ENCODE data around the gene LRRC37B. TPM values are rescaled to one million over a fixed set of nuclear protein-coding genes. Genes with fewer than 3 reads are reported as not detected.
A peak's percentile ranks its signal among the peaks of the same experiment; 100 is the strongest.
"Not testable (repeated sequence)": the region's sequence is repeated elsewhere in the genome, so short reads cannot be mapped to it uniquely, and the experiment has no call there.

LRRC37B gene
- polyA plus RNA-seq, 2 donors = 6.1 to 14.2 TPM

DNA sequence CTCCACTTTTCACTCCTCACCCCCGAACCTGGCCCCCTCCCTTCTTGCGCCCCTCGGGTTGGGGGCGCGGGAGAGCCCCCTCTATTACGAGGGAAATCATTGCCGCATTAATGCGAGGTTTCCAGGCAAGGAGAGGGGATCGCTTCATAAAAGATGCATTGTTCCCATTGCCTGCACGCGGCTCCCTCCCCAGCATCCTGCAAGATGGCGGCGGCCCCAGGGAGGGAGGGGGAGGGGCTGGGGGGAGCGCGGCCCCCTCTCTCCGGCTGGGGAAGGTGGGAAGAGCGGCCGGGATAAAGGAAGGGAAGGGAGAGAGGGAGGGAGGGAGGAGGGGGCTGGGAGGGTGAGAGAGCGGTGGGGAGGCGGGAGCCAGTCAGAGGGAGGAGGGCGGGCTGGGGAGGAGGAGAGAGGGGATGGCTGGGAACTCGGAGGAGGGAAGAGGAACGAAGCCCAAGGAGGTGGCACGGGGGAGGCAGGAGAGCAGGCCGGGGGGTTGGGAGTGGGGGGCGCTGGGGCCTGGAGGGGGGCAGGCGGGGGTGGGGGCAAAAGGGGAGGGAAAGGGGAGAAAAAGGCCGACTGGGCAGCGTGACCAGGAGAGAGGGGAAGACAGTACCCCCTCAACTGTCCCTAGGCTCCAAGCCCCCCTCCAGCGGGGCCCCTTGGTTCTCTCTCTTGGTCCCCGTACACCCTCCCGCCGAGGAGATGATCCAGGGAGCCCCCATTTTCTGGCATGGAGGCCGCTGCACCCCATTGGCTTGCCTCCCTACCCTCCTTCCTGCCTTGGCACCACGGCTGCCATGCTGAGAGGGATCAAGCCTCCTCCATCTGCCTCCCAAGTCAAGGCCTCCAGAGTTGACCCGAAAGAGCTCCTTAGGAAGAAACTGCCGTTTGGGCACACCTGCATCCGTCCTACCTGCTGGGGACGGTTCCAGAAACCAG lies 77.1 kb downstream of the LRRC37B start:
- peak overlapping the region; percentile 34 to 43 for H3K4me3 ChIP-seq (ENCODE audit: low read depth in 1 of 2, low read length in 2 of 2)
- 0% methylated on average over 5 to 15 of the region's 39 CpGs for WGBS, 2 donors
- not testable (repeated sequence) for H3K4me1 ChIP-seq (ENCODE audit: control insufficient read depth in 2 of 2, insufficient read depth in 2 of 2, low read length in 1 of 2); H3K36me3 ChIP-seq (ENCODE audit: control insufficient read depth in 2 of 2, insufficient read depth in 2 of 2, low read length in 1 of 2); H3K9me3 ChIP-seq (ENCODE audit: control insufficient read depth in 2 of 2, insufficient read depth in 1 of 2, low read depth in 1 of 2, low read length in 1 of 2); H3K27ac ChIP-seq (ENCODE audit: low read depth in 2 of 2, low read length in 1 of 2); H3K27me3 ChIP-seq (ENCODE audit: control insufficient read depth in 1 of 2, insufficient read depth in 2 of 2, low read length in 2 of 2)

GRCh38 chr17:32084942-32085829 lies 78.0 kb downstream of the LRRC37B start:
- not testable (repeated sequence) for H3K9me3 ChIP-seq (ENCODE audit: control insufficient read depth in 2 of 2, insufficient read depth in 1 of 2, low read depth in 1 of 2, low read length in 1 of 2); H3K36me3 ChIP-seq (ENCODE audit: control insufficient read depth in 2 of 2, insufficient read depth in 2 of 2, low read length in 1 of 2); H3K4me1 ChIP-seq (ENCODE audit: control insufficient read depth in 2 of 2, insufficient read depth in 2 of 2, low read length in 1 of 2); H3K27me3 ChIP-seq (ENCODE audit: control insufficient read depth in 1 of 2, insufficient read depth in 2 of 2, low read length in 2 of 2); H3K4me3 ChIP-seq (ENCODE audit: low read depth in 1 of 2, low read length in 2 of 2); H3K27ac ChIP-seq (ENCODE audit: low read depth in 2 of 2, low read length in 1 of 2)
- WGBS, 2 donors = 34 to 38% methylated on average over 14 to 26 of the region's 30 CpGs

DNA sequence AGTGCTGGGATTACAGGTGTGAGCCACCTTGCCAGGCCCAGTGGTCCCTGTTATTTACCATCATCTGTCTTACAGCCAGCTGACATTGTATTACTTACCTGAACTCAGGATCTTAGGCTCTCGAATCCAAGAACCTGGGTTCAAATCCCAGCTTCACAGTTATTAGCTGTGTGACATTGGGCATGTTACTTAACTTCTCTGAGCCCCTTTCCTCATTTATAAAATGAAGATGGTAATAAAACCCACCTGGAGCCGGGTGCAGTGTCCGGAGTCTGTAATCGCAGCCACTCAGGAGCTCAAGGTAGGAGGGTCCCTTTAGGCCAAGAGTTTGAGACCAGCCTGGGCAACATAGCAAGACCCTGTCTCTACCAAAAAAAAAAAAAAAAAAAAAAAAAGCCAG lies 79.7 kb downstream of the LRRC37B start:
- not testable (repeated sequence) for H3K4me3 ChIP-seq (ENCODE audit: low read depth in 1 of 2, low read length in 2 of 2); H3K27ac ChIP-seq (ENCODE audit: low read depth in 2 of 2, low read length in 1 of 2); H3K36me3 ChIP-seq (ENCODE audit: control insufficient read depth in 2 of 2, insufficient read depth in 2 of 2, low read length in 1 of 2); H3K27me3 ChIP-seq (ENCODE audit: control insufficient read depth in 1 of 2, insufficient read depth in 2 of 2, low read length in 2 of 2); H3K9me3 ChIP-seq (ENCODE audit: control insufficient read depth in 2 of 2, insufficient read depth in 1 of 2, low read depth in 1 of 2, low read length in 1 of 2); H3K4me1 ChIP-seq (ENCODE audit: control insufficient read depth in 2 of 2, insufficient read depth in 2 of 2, low read length in 1 of 2)
- WGBS, 2 donors = 93 to 97% methylated on average over 4 of the region's 4 CpGs

DNA sequence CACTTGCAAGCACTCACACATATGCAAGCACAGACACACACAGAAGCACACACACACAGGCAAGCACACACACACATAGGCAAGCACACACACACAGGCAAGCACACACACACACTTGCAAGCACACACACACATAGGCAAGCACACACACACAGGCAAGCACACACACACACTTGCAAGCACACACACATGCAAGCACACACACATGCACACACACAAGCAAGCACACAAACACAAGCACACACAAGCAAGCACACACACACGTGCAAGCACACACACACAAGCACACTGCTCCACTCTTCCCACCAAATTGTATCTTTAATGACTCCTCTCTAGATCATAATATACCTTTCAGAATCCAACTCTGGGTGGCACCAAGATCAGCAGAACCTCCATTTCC lies 84.9 kb downstream of the LRRC37B start:
- H3K4me3 ChIP-seq (ENCODE audit: low read depth in 1 of 2, low read length in 2 of 2); H3K27me3 ChIP-seq (ENCODE audit: control insufficient read depth in 1 of 2, insufficient read depth in 2 of 2, low read length in 2 of 2); H3K9me3 ChIP-seq (ENCODE audit: control insufficient read depth in 2 of 2, insufficient read depth in 1 of 2, low read depth in 1 of 2, low read length in 1 of 2); H3K27ac ChIP-seq (ENCODE audit: low read depth in 2 of 2, low read length in 1 of 2); H3K4me1 ChIP-seq (ENCODE audit: control insufficient read depth in 2 of 2, insufficient read depth in 2 of 2, low read length in 1 of 2); H3K36me3 ChIP-seq (ENCODE audit: control insufficient read depth in 2 of 2, insufficient read depth in 2 of 2, low read length in 1 of 2): not testable (repeated sequence)
- 88% methylated on average over 1 of the region's 1 CpG for WGBS, 2 donors

GRCh38 chr17:32099686-32100085 lies 92.5 kb downstream of the LRRC37B start:
- WGBS, 2 donors = 64 to 68% methylated on average over 2 of the region's 2 CpGs

DNA sequence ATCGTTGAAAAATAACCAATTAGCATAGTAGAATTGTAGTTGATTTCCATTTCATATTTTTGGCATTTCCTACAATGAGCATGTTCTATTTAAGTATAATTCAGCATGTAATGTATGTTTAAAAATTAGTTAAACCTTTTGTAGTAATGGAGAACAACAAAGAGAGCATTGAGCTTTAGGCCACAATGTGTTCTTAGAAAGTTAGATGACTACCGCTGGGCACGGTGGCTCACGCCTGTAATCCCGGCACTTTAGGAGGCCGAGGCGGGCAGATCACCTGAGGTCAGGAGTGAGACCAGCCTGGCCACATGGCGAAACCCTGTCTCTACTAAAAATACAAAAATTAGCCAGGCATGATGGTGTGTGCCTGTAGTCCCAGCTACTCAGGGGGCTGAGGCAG lies 93.1 kb downstream of the LRRC37B start:
- not testable (repeated sequence) for H3K4me3 ChIP-seq (ENCODE audit: low read depth in 1 of 2, low read length in 2 of 2); H3K36me3 ChIP-seq (ENCODE audit: control insufficient read depth in 2 of 2, insufficient read depth in 2 of 2, low read length in 1 of 2); H3K4me1 ChIP-seq (ENCODE audit: control insufficient read depth in 2 of 2, insufficient read depth in 2 of 2, low read length in 1 of 2); H3K27me3 ChIP-seq (ENCODE audit: control insufficient read depth in 1 of 2, insufficient read depth in 2 of 2, low read length in 2 of 2); H3K9me3 ChIP-seq (ENCODE audit: control insufficient read depth in 2 of 2, insufficient read depth in 1 of 2, low read depth in 1 of 2, low read length in 1 of 2); H3K27ac ChIP-seq (ENCODE audit: low read depth in 2 of 2, low read length in 1 of 2)
- WGBS, 2 donors = 92 to 93% methylated on average over 8 of the region's 8 CpGs

More at GRCh38 chr17:32099686-32100085, 92.5 kb downstream of the LRRC37B start:
- no peaks in the 10 kb centered on the region for H3K36me3 ChIP-seq (ENCODE audit: control insufficient read depth in 2 of 2, insufficient read depth in 2 of 2, low read length in 1 of 2)
- H3K4me3 ChIP-seq (ENCODE audit: low read depth in 1 of 2, low read length in 2 of 2) = no peak overlapping the region
- H3K4me1 ChIP-seq (ENCODE audit: control insufficient read depth in 2 of 2, insufficient read depth in 2 of 2, low read length in 1 of 2) = no peaks in the 10 kb centered on the region
- no peaks in the 10 kb centered on the region for H3K27me3 ChIP-seq (ENCODE audit: control insufficient read depth in 1 of 2, insufficient read depth in 2 of 2, low read length in 2 of 2)
- H3K27ac ChIP-seq (ENCODE audit: low read depth in 2 of 2, low read length in 1 of 2) = no peak overlapping the region
- no peaks in the 10 kb centered on the region for H3K9me3 ChIP-seq (ENCODE audit: control insufficient read depth in 2 of 2, insufficient read depth in 1 of 2, low read depth in 1 of 2, low read length in 1 of 2)

DNA sequence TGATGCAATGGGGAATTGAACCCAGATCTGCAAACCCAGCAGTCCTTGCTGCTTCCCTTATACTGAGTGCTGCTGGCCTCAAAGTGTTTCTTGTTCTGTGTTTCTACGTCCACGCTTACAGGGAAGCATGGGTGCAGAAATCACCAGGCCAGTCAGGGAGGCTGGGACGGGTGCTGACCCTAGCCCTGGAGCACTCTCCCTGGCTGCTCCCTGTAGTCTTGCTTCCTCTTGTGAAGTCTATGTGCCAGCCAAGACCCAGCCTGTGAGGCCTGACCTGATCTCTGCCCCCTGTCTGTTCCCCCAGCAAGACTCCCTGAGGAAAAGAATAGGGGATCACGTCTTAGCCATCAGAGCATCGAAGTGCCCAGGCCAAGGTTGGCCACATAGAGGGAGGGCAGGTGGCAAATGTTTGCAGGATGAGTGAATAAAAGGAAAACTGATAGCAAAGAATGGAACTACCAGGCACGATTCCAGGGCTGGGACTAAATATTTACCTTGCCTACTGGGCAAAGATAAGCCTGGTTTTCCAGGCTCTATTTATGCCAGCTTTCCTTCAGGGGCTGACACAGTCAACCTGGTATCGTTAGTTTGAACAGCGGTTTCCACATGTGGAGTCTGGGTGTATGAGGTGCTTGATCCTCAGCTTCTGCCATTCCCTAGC lies 93.9 kb downstream of the LRRC37B start:
- no peaks in the 10 kb centered on the region for H3K36me3 ChIP-seq (ENCODE audit: control insufficient read depth in 2 of 2, insufficient read depth in 2 of 2, low read length in 1 of 2)
- no peak overlapping the region for H3K4me3 ChIP-seq (ENCODE audit: low read depth in 1 of 2, low read length in 2 of 2)
- no peak overlapping the region for H3K27ac ChIP-seq (ENCODE audit: low read depth in 2 of 2, low read length in 1 of 2)
- no peaks in the 10 kb centered on the region for H3K9me3 ChIP-seq (ENCODE audit: control insufficient read depth in 2 of 2, insufficient read depth in 1 of 2, low read depth in 1 of 2, low read length in 1 of 2)
- 53 to 63% methylated on average over 8 of the region's 8 CpGs for WGBS, 2 donors
- H3K27me3 ChIP-seq (ENCODE audit: control insufficient read depth in 1 of 2, insufficient read depth in 2 of 2, low read length in 2 of 2) = no peaks in the 10 kb centered on the region
- H3K4me1 ChIP-seq (ENCODE audit: control insufficient read depth in 2 of 2, insufficient read depth in 2 of 2, low read length in 1 of 2) = no peaks in the 10 kb centered on the region

DNA sequence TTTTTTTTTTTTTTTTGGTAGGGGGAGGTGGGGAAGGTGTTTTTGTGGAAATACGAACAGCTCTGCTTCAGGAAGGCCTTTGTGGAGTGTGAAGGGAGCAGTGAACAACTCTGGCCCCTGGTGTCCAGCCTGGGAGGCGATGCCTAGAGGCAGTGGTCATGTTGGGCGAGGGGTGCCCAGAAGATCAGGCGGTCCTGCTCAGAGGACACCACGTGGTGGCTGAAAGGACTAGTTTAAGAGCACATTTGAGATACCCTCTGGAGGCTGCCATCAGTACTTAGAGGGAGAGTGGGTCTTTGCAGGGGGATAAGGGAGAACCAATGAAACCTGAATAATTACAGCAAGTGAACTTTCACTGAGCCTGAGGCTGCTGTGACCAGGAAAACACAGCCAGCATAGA lies 95.0 kb downstream of the LRRC37B start:
- Histone ChIP-seq H3K27me3 (ENCODE audit: control insufficient read depth in 1 of 2, insufficient read depth in 2 of 2, low read length in 2 of 2) (no peaks in the 10 kb centered on the region), H3K9me3 (ENCODE audit: control insufficient read depth in 2 of 2, insufficient read depth in 1 of 2, low read depth in 1 of 2, low read length in 1 of 2) (no peaks in the 10 kb centered on the region), H3K4me3 (ENCODE audit: low read depth in 1 of 2, low read length in 2 of 2) (no peak overlapping the region), H3K36me3 (ENCODE audit: control insufficient read depth in 2 of 2, insufficient read depth in 2 of 2, low read length in 1 of 2) (no peaks in the 10 kb centered on the region), H3K27ac (ENCODE audit: low read depth in 2 of 2, low read length in 1 of 2) (no peak overlapping the region), H3K4me1 (ENCODE audit: control insufficient read depth in 2 of 2, insufficient read depth in 2 of 2, low read length in 1 of 2) (no peaks in the 10 kb centered on the region)
- 91 to 92% methylated on average over 5 of the region's 5 CpGs for WGBS, 2 donors

DNA sequence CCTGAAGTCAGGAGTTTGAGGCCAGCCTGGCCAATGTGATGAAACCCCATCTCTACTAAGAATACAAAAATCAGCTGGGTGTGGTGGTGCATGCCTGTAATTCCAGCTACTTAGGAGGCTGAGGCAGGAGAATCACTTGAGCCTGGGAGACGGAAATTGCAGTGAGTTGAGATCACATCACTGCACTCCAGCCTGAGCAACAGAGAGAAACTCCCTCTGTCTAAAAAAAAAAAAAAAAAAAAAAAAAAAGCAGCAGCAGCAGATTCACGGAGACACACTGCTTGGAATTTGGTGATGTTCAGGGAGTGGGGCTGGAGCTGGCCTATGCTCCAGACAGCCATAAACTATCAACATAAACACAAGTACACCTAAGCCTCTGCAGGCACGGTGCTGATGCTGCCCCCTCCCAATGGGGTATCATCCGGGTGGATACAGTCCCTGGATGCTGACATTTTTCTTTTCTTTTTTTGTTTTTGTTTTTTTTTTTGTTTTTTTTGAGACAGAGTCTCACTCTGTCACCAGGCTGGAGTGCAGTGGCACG lies 95.5 kb downstream of the LRRC37B start:
- no peaks in the 10 kb centered on the region for H3K4me1 ChIP-seq (ENCODE audit: control insufficient read depth in 2 of 2, insufficient read depth in 2 of 2, low read length in 1 of 2)
- 77 to 87% methylated on average over 5 of the region's 5 CpGs for whole genome bisulfite sequencing, 2 donors
- no peak overlapping the region for H3K4me3 ChIP-seq (ENCODE audit: low read depth in 1 of 2, low read length in 2 of 2)

More for the DNA sequence above, 95.5 kb downstream of the LRRC37B start:
- H3K9me3 ChIP-seq (ENCODE audit: control insufficient read depth in 2 of 2, insufficient read depth in 1 of 2, low read depth in 1 of 2, low read length in 1 of 2) = no peaks in the 10 kb centered on the region
- no peaks in the 10 kb centered on the region for H3K36me3 ChIP-seq (ENCODE audit: control insufficient read depth in 2 of 2, insufficient read depth in 2 of 2, low read length in 1 of 2)
- no peaks in the 10 kb centered on the region for H3K27me3 ChIP-seq (ENCODE audit: control insufficient read depth in 1 of 2, insufficient read depth in 2 of 2, low read length in 2 of 2)
- no peak overlapping the region for H3K27ac ChIP-seq (ENCODE audit: low read depth in 2 of 2, low read length in 1 of 2)
